ENCODE data around the gene CCDC32.

- no peak for TF ChIP-seq CTCF (conservative IDR thresholded peaks at IDR 0.05)
- TF ChIP-seq ZFX (IDR thresholded peaks at IDR 0.05) = no peak
These were observed 1.4 kb downstream of the CCDC32 start for GRCh38 chr15:40563426-40563825.
